HFF-Myc (cell line): Measurements from ENCODE around the gene FNDC8.

Source experiments
- DNase-seq: peaks from one replicate; pipeline ENCODE4 v3.0.0-alpha.2; 2011; ENCODE audit warnings: low read depth; ENCODE audit errors: extremely low read depth
- H3K4me3 ChIP-seq: replicated peaks from 2 replicates; pipeline ENCODE4 v1.5.1; 2011; ENCODE audit warnings: low read depth, mild to moderate bottlenecking, control low read depth, low read length
- TF ChIP-seq, protein P1 (sequence below): IDR thresholded peaks from 2 replicates; pipeline ENCODE4 v1.5.1; 2012; ENCODE audit warnings: mild to moderate bottlenecking, low read depth, low read length, control low read depth; ENCODE audit errors: missing control alignments

Gene FNDC8

DNA sequence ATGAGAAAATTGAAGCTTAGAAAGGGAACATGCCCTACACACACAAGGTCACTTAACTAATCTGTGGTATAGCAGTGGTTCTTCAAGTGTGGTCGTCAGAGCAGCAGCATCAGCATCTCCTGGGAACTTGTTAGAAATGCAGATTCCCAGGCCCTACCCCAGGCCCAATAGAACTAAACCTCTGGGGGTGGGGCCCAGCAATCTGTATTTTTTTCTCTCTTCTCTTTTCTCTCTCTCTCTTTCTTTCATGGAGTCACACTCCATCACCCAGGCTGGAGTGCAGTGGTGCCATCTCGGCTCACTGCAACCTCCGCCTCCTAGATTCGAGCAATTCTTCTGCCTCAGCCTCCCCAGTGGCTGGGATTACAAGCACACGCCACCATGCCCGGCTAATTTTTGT, 16.8 kb downstream of the FNDC8 start:
- H3K4me3 ChIP-seq: no peak overlapping the region
- DNase-seq: no peak
- TF ChIP-seq, protein P1, sequence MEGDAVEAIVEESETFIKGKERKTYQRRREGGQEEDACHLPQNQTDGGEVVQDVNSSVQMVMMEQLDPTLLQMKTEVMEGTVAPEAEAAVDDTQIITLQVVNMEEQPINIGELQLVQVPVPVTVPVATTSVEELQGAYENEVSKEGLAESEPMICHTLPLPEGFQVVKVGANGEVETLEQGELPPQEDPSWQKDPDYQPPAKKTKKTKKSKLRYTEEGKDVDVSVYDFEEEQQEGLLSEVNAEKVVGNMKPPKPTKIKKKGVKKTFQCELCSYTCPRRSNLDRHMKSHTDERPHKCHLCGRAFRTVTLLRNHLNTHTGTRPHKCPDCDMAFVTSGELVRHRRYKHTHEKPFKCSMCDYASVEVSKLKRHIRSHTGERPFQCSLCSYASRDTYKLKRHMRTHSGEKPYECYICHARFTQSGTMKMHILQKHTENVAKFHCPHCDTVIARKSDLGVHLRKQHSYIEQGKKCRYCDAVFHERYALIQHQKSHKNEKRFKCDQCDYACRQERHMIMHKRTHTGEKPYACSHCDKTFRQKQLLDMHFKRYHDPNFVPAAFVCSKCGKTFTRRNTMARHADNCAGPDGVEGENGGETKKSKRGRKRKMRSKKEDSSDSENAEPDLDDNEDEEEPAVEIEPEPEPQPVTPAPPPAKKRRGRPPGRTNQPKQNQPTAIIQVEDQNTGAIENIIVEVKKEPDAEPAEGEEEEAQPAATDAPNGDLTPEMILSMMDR: no peak

DNA sequence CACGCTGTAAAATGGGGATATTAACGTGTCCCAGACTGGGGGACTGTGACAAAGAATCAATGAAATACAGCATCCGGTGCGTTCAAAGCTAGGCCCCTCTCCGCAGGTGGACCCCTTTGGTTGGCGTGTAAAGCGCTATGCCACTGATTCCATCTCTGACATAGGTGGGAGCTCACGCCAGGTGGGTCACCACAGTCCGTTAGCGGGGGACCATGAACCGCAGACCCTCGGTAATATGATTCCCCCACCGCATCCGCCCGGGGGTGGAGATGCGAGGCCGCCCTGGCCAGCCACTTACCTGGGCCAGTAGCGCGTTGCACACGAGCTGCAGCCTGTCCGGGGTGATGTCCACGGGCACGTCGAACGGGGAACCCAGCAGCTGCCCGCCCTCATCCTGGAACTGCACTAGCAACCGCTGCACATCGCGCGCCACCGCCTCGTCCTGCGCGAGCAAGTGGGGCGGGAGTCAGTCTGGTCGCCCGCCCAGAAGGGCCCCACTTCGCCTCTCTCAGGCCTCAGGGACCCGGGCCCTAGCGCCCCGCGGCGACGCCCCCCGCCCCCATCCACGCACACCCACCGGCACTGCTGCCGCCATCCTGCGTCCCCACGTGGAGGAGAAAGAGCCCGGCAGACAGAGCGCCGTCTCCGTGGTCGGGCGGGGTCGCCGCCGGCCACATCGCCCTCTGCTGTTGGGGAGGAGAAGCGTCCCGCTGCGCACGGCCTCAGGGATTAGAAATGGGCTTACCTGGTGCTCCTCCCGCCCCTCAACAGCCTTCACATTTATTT, 20.5 kb downstream of the FNDC8 start, which contains the start of gene NLE1:
NLE1 (minus strand) TSS at position 623 of the 786 bp plus-strand sequence; CDS start at position 595, 28 bp downstream.
- TF ChIP-seq, protein P1: peak; percentile 86
- DNase-seq: peak; percentile 57
- H3K4me3 ChIP-seq: peak within 1 kb of the TSS; percentile 99

GRCh38 chr17:35142467-35142796, 21.0 kb downstream of the FNDC8 start:
- H3K4me3 ChIP-seq: peak overlapping the region; percentile 99

DNA sequence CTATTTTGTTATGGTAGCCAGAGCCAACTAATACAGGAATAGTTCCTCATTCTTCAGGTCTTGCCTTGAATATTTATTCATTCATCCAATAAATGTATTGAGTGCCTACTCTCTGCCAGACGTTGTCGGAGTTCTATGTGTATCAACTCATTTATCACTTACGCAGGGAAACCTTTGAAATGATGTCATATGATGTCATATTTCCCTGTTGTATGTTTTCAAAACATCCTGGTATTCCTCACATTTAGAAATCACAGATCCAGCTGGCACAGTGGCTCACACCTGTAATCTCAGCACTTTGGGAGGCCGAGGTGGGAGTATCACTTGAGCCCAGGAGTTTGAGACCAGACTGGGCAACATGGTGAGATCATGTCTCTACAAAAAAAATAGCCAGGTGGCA, 23.4 kb downstream of the FNDC8 start:
- TF ChIP-seq, protein P1: no peak
- H3K4me3 ChIP-seq: no peak overlapping the region
- no peak for DNase-seq

More at GRCh38 chr17:35142467-35142796, 21.0 kb downstream of the FNDC8 start:
- DNase-seq: no peak
- TF ChIP-seq, protein P1: no peak

GRCh38 chr17:35146214-35146833, 24.9 kb downstream of the FNDC8 start:
- no peak overlapping the region for H3K4me3 ChIP-seq
- DNase-seq: no peak
- TF ChIP-seq, protein P1: no peak

DNA sequence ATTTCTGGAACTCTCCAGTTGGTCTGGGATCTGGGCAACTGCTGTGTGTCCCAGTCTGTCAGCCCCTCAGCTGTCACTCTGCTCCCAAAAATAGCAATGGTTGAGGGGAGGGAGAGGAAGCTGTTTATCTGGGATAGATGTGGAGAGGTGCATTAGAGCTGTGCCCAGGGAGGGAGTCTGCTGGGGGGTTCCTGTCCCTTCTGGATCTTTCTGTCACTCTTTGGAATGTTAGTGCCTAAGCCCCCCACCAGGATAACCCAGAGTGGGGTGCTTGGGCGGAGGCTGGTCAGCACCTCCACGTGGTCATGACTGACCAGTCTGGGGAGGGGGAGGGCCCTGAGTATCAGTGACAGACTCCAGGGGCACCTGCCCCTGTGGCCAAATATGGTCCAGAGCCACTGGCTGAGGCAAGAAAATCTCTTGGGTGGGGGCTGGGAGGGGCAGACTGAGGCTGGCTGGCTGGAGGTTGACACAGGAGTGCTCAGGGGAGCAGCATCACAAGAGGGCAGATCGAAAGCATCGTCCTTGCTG, 26.0 kb downstream of the FNDC8 start, which contains the start of gene UNC45B:
UNC45B (plus strand) TSS at position 443 of the 531 bp plus-strand sequence. CDS start 447 bp downstream, outside the sequence.
- TF ChIP-seq, protein P1: no peak
- H3K4me3 ChIP-seq: no peak within 1 kb of the TSS
- DNase-seq: no peak
